GM21717 (cell line): Measurements from ENCODE around the gene FOXL3.

Experiments
- ATAC-seq: cut with Tn5 transposase; IDR thresholded peaks from one replicate; pipeline ENCODE4 v1.9.1; 2021; ENCODE audit warnings: mild to moderate bottlenecking, moderate library complexity; ENCODE audit not compliant: unreplicated experiment

Gene FOXL3

GRCh38 chr7:265998-266850, 23.7 kb upstream of the FOXL3 start:
- ATAC-seq = no peak

- ATAC-seq = no peak
Measured at GRCh38 chr7:266851-267840, 22.8 kb upstream of the FOXL3 start.

DNA sequence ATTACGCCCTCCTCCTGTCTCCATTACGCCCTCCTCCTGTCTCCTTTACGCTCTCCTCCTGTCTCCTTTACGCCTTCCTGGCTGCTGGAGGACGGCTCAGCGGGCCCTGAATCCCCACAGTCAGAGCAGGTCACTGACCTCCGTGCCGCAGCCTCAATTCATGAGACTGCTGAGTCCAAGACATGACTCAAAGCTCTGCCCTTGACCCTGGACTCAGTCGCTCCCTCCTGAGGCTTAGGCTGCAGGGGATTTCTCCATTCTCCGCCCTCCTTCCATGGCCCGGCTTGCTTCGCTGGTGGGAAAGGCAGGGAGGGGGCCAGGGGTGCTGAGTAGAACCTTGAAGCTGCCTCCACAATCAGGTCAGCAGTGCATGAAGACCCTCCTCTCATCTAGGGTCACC, 21.0 kb upstream of the FOXL3 start:
- ATAC-seq = no peak

- no peak for ATAC-seq
Measured at GRCh38 chr7:269721-270120, 20.2 kb upstream of the FOXL3 start.

DNA sequence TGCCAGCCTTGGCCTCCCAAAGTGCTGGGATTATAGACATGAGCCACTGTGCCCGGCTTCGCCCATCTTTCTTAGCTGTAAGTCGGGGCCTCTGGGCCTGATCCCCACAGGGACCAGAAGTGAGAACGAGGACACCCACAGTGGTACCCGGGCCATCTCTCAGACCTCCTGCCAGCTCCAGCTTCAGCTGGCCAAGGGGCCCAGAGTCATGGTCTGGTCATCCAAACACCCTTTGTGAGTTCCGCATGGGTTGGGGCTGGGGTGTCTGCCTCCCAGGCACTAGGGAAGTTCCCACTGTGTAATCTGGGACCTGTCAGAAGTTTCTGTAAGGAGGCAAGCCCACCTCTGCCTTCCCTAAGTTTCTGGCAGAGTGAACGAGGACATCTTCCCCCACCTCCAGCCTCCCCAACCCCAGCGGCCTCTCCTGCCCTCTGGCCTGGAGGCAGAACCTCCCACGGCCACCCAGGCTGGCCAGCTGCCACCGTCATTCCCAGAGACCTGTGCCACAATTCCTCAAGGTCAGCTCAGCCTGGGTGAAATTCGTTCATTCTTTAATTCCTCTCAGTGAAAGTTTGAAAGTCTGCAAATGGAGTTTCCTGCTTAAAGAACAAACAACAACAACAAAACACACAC, 19.5 kb upstream of the FOXL3 start:
- no peak for ATAC-seq

GRCh38 chr7:271266-272107, 18.5 kb upstream of the FOXL3 start:
- no peak for ATAC-seq

- ATAC-seq = no peak
Measured at GRCh38 chr7:272108-272615, 17.8 kb upstream of the FOXL3 start.

DNA sequence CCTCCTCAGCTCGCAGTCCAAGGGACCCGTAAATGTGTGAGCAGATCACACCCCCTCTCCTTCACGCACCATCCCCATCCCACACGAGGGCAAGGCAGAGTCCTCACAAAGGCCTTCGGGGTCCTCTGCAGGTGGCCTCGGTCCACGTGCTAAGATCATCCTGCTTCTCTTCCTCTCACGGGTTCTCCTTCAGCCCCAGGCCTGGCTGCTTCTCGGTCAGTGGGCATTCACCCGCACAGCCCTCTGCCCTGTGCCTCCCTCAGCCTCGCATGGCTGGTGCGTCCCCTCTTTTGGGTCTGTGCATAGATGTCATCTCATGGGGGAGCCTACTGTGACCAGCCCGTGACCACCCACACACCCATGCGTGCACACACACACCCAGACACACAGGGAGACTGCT, 17.3 kb upstream of the FOXL3 start:
- no peak for ATAC-seq

GRCh38 chr7:273327-273726, 16.6 kb upstream of the FOXL3 start:
- ATAC-seq = no peak

DNA sequence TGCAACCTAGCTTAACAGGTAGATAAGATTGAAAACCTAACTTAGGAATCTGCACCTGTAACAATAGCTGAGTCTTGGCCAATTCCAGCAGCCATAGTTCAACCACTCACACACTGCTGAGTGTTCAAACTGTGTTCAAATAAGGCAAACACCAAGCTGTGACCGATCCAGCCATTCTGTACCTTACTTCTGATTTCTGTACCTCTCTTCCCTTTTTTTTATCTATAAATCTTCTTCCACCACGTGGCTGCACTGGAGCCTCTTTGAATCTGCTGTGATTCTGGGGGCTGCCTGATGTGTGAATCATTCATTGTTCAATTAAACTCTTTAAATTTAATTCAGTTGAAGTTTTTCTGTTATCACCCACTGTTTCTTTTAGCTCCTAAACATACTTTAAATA, 15.7 kb upstream of the FOXL3 start:
- no peak for ATAC-seq

DNA sequence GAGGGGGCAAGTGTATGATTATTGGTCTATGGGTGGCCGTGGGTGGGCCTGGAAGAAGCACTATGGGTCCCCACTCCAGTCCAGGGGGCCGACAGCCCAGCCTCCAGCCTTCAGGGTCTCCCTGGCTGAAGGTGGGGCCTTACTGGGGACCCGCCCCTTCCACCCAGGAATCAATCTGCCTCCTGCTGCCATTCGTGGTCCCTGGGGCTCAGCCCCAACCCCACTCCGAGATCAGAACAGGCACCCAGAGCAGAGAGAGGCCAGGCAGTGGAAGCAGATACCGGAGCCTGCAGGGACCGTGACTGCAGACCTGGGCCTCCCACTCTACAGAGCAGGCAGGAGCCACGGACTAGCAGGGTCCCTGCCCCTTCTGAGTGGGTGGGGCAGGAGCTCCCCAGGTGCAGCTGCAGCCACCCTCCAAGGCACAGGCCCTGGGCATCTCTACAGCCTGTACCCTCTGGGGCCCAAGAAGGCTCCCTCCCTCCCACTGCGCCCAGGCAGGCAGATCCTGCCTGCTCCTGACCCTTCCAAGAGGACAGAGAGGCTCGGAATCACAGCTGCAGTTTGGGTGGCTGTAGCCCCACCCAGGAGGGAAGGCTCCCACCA, 13.6 kb upstream of the FOXL3 start:
- no peak for ATAC-seq

- ATAC-seq = no peak
Measured at GRCh38 chr7:277228-277627, 12.7 kb upstream of the FOXL3 start.

DNA sequence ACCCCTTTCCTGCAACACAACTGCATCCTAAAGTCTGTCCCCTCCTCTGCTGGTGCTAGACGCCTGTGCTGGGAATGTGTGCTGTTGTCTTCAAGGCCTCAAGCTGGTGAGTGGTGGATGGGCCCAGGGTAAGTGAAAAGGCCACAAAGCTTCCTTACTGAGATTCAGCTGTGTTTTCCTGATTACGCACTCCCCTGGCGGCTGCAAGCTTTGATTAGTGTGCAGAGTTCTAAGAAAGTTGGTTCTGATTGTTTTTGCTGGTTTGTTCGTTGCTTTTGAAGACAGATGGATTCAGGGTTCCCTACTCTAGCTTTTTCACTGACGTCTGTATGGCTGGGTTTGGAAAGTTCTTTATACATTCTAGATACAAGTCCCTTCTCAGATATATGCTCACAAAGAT, 11.9 kb upstream of the FOXL3 start:
- no peak for ATAC-seq

DNA sequence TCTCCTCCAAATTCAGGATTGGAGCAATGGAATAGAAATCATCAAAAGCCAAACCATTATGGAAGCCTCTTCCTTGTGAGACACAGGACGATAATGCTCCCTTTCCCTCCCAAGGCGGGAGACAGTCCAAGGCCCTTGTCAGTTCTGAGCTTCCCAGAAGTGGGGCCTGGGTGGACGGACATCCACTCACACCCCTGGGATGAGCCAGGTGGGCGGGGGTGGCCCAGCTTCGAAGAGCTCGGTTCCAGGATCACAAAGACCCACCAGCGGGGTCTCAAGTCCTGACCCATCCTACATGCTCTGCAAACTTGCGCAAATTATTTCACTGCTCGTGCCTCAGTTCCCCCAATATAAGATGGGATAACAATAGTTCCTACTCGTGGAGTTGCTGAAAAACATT, 10.1 kb upstream of the FOXL3 start:
- ATAC-seq = no peak

- ATAC-seq = no peak
Measured at GRCh38 chr7:280461-280860, 9.5 kb upstream of the FOXL3 start.

- ATAC-seq = no peak
Measured at GRCh38 chr7:281637-282036, 8.3 kb upstream of the FOXL3 start.

DNA sequence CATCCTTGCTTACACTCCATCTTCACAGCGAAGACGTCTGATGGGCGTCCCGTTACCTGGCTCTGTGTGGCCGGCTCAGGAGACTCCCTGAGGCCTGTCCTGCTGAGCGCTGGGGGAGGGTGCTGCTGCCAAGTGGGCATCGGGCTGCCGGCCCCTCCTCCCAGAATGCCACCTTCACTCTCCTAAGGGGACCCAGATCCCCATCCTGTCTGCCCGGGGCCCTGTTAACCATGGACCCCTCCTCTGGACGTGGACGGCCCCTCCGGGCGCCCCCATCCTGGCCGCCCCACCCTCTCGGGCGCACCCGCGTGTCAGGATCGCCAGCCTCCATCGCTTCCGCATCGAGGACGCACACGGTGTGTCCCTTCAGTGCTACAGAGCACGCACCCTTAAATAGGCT, 7.3 kb upstream of the FOXL3 start:
- no peak for ATAC-seq

DNA sequence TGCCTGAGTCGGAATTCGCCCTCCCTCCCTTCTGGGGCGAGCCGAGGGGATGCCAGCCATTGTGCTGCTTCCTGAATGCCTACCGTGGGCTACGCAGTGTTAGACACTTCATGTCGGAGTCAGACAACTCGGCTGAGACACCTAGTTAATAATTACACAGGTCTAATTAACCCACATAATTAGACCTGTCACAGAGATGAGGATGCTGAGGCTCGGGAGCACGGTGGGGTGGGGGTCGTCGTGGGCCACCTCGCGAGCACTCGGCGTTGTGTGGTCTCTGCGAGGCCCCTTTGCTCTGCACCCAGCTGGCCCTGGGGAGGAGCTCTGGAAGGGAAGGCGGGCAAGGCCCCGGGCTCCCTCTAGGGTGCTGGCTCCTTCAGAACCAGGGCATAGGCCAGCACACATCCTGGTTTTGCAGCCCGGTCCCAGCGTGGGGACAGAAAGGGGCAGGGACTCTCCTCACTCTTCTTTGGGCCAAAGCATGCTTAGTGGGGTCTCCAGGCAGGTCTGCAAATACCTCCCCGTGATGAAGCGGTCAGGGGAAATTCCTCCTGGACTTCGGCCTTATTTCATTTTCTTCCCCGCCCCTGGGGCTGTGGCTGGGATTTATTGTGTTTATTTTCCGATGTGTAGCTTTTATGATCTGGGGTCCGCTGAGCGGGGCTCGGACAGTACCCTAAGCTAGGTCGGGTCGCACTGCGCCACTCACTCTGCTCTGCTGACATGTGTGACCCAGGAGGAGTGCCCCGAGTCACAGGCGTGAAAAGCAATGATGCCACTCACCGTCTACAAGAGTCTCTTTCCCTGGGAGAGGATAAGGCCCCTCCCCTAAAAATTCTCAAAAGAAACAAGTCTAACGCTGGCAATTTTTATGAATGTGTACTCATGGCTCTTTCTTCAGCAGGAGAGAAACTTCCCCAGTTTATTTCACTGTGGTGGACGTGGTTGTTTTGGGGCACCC, 4.9 kb upstream of the FOXL3 start:
- ATAC-seq = no peak

- no peak for ATAC-seq
Measured at GRCh38 chr7:285731-286130, 4.2 kb upstream of the FOXL3 start.
